H1 (cell line): Measurements from ENCODE around the gene RTN4RL2. TPM values are rescaled to one million over a fixed set of nuclear protein-coding genes. Genes with fewer than 3 reads are reported as not detected.

Experiments used
- CTBP2 ChIP-seq: IDR thresholded peaks from 2 replicates; pipeline ENCODE4 v1.7.0; 2011; ENCODE audit warnings: borderline replicate concordance, mild to moderate bottlenecking, moderate library complexity, mixed read lengths, low read length; ENCODE audit not compliant: insufficient read depth, insufficient read length
- polyA plus RNA-seq, 7 experiments: library from polyadenylated mRNA; depleted of rRNA in 3 of 7; stranded (reverse) in 5 of 7; unstranded in 2 of 7; fragments of >200 nt in 5 of 7; fragments of 200-250 nt in 2 of 7; gene quantifications; 1 replicate in 5 of 7; 2 replicates in 1 of 7; 4 replicates in 1 of 7; pipeline versions ENCODE4 v1.2.1 to v1.2.3, GENCODE V29; 2011 to 2013; ENCODE audit warnings: missing spikeins in 2 of 7, mixed read lengths in 2 of 7
- total RNA-seq: library from RNA; stranded (reverse); fragmentation: NEBNext Ultra II Directional; extraction: Animal tissue kit (Norgen Biotek cat#: 25700); gene quantifications from 2 replicates; pipeline ENCODE4 v1.2.1, GENCODE V29; 2021

Gene RTN4RL2
- total and polyA plus RNA-seq, 2 of the 8 experiments (the other 6 are each of a cell fraction or from before 2014, with no cell fraction given), result 11.4 to 23.7 TPM

GRCh38 chr11:57416436-57416835 is 43.9 kb upstream of the RTN4RL2 start (continued):
- TF ChIP-seq CTBP2, result no peak
- TF ChIP-seq, all 59 proteins: peak for 0
